ENCODE results near the gene TMEM236. TPM values are rescaled to one million over a fixed set of nuclear protein-coding genes. Genes with fewer than 3 reads are reported as not detected.
"Not testable (repeated sequence)": the region's sequence is repeated elsewhere in the genome, so short reads cannot be mapped to it uniquely, and the experiment has no call there.

The TMEM236 gene
- total and polyA plus RNA-seq, 2 experiments from 2014 or later, result 0.20 TPM; not detected in 1

DNA sequence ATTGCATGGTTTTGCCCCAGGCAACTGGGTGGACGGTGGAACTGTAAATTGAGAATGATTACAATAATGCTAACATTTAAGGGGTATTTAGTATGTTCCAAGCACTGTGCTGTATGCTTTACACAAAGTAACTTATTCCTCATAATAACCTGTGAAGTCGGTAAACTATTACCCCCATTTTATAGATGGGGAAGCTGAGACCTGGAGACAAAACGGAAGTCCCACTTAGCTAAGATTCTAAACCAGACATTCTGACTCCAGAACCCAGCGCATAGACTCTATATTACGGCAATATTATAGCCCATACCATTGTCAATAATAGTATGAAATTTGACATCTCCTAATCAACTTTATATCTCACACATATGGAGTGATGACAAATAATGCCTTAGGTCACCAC lies 39.9 kb upstream of the TMEM236 start:
- peaks cover 35% of the 10 kb centered on the region for H3K36me3 ChIP-seq
- no peaks in the 10 kb centered on the region for H3K27me3 ChIP-seq
- peaks cover 5% of the 10 kb centered on the region for H3K4me1 ChIP-seq (ENCODE audit: low read depth)
- TF ChIP-seq, protein P1, sequence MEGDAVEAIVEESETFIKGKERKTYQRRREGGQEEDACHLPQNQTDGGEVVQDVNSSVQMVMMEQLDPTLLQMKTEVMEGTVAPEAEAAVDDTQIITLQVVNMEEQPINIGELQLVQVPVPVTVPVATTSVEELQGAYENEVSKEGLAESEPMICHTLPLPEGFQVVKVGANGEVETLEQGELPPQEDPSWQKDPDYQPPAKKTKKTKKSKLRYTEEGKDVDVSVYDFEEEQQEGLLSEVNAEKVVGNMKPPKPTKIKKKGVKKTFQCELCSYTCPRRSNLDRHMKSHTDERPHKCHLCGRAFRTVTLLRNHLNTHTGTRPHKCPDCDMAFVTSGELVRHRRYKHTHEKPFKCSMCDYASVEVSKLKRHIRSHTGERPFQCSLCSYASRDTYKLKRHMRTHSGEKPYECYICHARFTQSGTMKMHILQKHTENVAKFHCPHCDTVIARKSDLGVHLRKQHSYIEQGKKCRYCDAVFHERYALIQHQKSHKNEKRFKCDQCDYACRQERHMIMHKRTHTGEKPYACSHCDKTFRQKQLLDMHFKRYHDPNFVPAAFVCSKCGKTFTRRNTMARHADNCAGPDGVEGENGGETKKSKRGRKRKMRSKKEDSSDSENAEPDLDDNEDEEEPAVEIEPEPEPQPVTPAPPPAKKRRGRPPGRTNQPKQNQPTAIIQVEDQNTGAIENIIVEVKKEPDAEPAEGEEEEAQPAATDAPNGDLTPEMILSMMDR (IDR thresholded peaks at IDR 0.05; ENCODE audit: low read depth, low read length), result no peak
- H3K27ac ChIP-seq, result no peak overlapping the region
- no peak for DNase-seq (ENCODE audit: low read depth in 1 of 2, low spot score in 1 of 2)
- H3K4me3 ChIP-seq, result no peak overlapping the region
- H3K9me3 ChIP-seq (ENCODE audit: low read depth), result no peaks in the 10 kb centered on the region

DNA sequence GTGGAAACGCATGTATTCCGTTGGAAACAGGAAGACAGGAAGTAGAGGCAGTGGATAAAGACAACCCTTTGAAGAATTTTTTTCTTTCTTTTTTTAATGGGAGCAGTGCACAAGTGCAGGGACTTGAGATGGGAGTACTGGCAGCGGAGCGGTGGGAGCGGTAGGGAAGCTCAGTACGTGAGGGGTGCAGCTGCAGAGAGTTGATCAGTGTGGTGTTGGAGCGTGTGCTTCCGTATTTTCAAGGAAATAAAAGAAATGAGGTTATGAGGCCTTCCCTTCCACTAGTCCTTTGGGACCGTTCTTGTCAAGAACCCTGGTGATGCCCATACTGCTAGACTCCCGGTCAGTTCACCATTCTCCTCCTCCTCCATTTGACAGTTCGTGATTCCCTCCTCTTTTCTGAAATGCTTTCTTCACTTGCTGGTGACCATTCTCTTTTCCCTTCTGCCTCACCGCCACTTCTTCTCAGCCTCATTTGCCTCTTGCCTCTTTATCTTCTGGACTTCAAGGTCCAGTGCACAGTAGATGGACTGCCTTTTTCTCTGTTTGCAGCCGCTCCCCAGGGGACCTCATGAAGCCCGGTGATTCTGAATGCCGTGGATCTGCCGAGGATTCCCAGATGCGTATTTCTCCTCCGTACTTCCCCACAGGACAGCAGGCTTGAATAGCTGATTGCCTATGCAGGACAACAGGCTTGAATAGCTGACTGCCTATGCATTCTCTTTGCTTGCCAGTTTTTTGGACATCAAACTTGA lies 39.1 kb upstream of the TMEM236 start:
- H3K36me3 ChIP-seq, result peaks cover 40% of the 10 kb centered on the region
- TF ChIP-seq, protein P1 (IDR thresholded peaks at IDR 0.05; ENCODE audit: low read depth, low read length), result no peak
- DNase-seq (ENCODE audit: low read depth in 1 of 2, low spot score in 1 of 2), result no peak
- no peaks in the 10 kb centered on the region for H3K27me3 ChIP-seq
- no peak overlapping the region for H3K27ac ChIP-seq
- H3K4me3 ChIP-seq, result no peak overlapping the region
- peaks cover 5% of the 10 kb centered on the region for H3K4me1 ChIP-seq (ENCODE audit: low read depth)
- no peaks in the 10 kb centered on the region for H3K9me3 ChIP-seq (ENCODE audit: low read depth)

DNA sequence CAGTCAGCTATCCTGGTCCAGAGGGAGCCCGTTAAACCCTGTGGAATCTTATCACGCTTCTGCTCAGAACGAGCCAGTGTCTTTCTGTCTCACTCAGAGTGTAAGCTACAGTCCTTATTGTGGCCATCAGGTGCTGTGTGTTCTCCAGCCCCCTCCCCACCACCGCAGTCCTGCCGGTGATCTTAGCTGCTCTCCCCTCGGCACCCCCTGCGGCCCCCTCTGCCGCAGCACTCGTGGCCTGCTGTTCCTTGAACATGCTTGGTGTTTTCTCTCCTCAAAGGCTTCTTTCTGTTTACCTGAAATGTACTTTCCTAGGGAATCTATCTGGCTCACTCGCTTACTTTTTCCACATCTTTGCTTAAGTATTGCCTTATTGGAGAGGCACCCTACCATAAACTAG lies 38.2 kb upstream of the TMEM236 start:
- no peak overlapping the region for H3K27ac ChIP-seq
- H3K9me3 ChIP-seq (ENCODE audit: low read depth), result no peaks in the 10 kb centered on the region
- H3K36me3 ChIP-seq, result peaks cover 34% of the 10 kb centered on the region
- H3K27me3 ChIP-seq, result no peaks in the 10 kb centered on the region
- H3K4me1 ChIP-seq (ENCODE audit: low read depth), result peaks cover 5% of the 10 kb centered on the region
- TF ChIP-seq, protein P1 (IDR thresholded peaks at IDR 0.05; ENCODE audit: low read depth, low read length), result no peak
- DNase-seq (ENCODE audit: low read depth in 1 of 2, low spot score in 1 of 2), result no peak
- no peak overlapping the region for H3K4me3 ChIP-seq

DNA sequence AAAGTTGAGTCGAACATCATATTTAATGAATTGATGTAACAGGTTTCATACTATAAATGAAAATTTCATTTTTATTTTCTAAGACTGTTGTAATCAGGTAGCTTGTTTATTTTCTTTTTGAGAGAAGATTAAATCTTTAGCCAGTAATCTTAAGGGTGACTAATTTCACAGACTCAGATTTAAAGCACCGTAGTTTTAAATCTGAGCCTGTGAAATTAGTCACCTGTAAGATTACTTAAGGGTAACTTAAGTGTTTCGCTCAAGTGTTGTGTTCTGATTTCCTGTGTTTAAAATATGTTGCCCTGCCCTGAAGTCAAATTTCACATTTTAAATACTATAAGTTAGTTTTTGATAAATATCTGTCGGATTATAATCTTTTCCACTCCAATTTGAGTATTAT lies 35.8 kb upstream of the TMEM236 start:
- H3K36me3 ChIP-seq, result peaks cover 29% of the 10 kb centered on the region
- H3K4me1 ChIP-seq (ENCODE audit: low read depth), result no peaks in the 10 kb centered on the region
- H3K27me3 ChIP-seq, result no peaks in the 10 kb centered on the region
- no peak for DNase-seq (ENCODE audit: low read depth in 1 of 2, low spot score in 1 of 2)
- H3K27ac ChIP-seq, result no peak overlapping the region
- TF ChIP-seq, protein P1 (IDR thresholded peaks at IDR 0.05; ENCODE audit: low read depth, low read length), result no peak
- H3K4me3 ChIP-seq, result no peak overlapping the region
- no peaks in the 10 kb centered on the region for H3K9me3 ChIP-seq (ENCODE audit: low read depth)

DNA sequence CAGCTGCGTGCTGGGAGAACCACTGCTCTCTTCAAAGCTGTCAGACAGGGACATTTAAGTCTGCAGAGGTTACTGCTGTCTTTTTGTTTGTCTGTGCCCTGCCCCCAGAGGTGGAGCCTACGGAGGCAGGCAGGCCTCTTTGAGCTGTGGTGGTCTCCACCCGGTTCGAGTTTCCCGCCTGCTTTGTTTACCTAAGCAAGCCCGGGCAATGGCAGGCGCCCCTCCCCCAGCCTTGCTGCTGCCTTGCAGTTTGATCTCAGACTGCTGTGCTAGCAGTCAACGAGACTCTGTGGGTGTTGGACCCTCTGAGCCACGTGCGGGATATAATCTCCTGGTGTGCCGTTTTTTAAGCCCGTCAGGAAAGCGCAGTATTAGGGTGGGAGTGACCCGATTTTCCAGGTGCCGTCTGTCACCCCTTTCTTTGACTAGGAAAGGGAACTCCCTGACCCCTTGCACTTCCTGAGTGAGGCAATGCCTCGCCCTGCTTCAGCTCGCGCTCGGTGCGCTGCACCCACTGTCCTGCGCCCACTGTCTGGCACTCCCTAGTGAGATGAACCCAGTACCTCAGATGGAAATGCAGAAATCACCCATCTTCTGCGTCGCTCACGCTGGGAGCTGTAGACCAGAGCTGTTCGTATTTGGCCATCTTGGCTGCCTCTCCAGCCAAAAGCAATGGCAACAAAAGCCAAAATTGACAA lies 29.5 kb upstream of the TMEM236 start:
- H3K36me3 ChIP-seq; DNase-seq (ENCODE audit: low read depth in 1 of 2, low spot score in 1 of 2); H3K27ac ChIP-seq; H3K9me3 ChIP-seq (ENCODE audit: low read depth); H3K27me3 ChIP-seq; H3K4me1 ChIP-seq (ENCODE audit: low read depth); H3K4me3 ChIP-seq: not testable (repeated sequence)

DNA sequence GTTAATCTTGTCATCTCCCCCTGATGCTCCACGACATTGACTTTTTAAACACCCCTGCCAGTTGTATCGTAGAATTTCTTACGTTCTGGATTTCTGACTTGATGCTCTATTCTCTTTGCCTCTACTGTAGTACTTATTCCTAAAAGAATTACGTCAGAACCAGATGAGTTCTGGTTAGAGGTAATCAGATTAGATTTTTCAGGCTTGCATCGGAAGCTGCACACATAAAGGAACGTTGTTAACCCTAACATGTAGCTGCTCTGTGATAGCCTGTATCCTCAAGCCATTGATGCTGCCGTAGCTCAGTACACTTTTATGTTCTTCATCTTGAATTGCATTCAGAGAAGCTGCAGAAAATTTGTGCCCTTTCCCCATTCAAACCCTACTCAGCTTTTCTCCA lies 26.3 kb upstream of the TMEM236 start:
- H3K27ac ChIP-seq, result no peak overlapping the region
- H3K4me1 ChIP-seq (ENCODE audit: low read depth), result no peaks in the 10 kb centered on the region
- DNase-seq (ENCODE audit: low read depth in 1 of 2, low spot score in 1 of 2), result no peak
- H3K27me3 ChIP-seq, result no peaks in the 10 kb centered on the region
- no peaks in the 10 kb centered on the region for H3K9me3 ChIP-seq (ENCODE audit: low read depth)
- H3K4me3 ChIP-seq, result no peak overlapping the region
- H3K36me3 ChIP-seq, result no peaks in the 10 kb centered on the region
- TF ChIP-seq, protein P1 (IDR thresholded peaks at IDR 0.05; ENCODE audit: low read depth, low read length), result no peak
